Endodermal cell (in vitro differentiated cells): Measurements from ENCODE around the gene LAMB4. TPM values are rescaled to one million over a fixed set of nuclear protein-coding genes. Genes with fewer than 3 reads are reported as not detected.

Experiments used
- DNase-seq: peaks from one replicate; pipeline ENCODE4 v3.0.0-alpha.2; 2017
- H3K27ac ChIP-seq: 2 replicates; pipeline ENCODE4 v1.5.1; 2013; ENCODE audit warnings: mild to moderate bottlenecking, low read depth, low read length, moderate library complexity
- H3K27me3 ChIP-seq: 2 replicates; pipeline ENCODE4 v1.6.1; 2013; ENCODE audit warnings: mild to moderate bottlenecking, low read length, moderate library complexity; ENCODE audit not compliant: insufficient read depth, control insufficient read depth, poor library complexity, severe bottlenecking
- H3K36me3 ChIP-seq: 2 replicates; pipeline ENCODE4 v1.7.0; 2013; ENCODE audit warnings: mild to moderate bottlenecking, low read length, moderate library complexity; ENCODE audit not compliant: control insufficient read depth, insufficient read depth
- H3K4me1 ChIP-seq: one replicate; pipeline ENCODE4 v1.7.0; 2013; ENCODE audit warnings: low read length; ENCODE audit not compliant: control insufficient read depth, insufficient read depth
- H3K4me3 ChIP-seq: 2 replicates; pipeline ENCODE4 v1.5.1; 2013; ENCODE audit warnings: mild to moderate bottlenecking, low read length, moderate library complexity
- H3K9ac ChIP-seq: 2 replicates; pipeline ENCODE4 v1.6.1; 2013; ENCODE audit warnings: mild to moderate bottlenecking, low read length, moderate library complexity; ENCODE audit not compliant: poor library complexity, severe bottlenecking; ENCODE audit errors: extremely low read depth
- H3K9me3 ChIP-seq: 2 replicates; pipeline ENCODE4 v1.6.1; 2013; ENCODE audit warnings: mild to moderate bottlenecking, low read length, moderate library complexity; ENCODE audit not compliant: control insufficient read depth
- H3K27ac Mint-ChIP-seq: 2 replicates; pipeline ENCODE4 v1.8.0; 2020; ENCODE audit warnings: mixed read lengths
- H3K27me3 Mint-ChIP-seq: 2 replicates; pipeline ENCODE4 v1.8.0; 2021; ENCODE audit warnings: mild to moderate bottlenecking, mixed read lengths; ENCODE audit not compliant: insufficient read depth
- H3K36me3 Mint-ChIP-seq: 2 replicates; pipeline ENCODE4 v1.8.0; 2020; ENCODE audit warnings: low read depth, mixed read lengths
- H3K4me1 Mint-ChIP-seq: 2 replicates; pipeline ENCODE4 v1.8.0; 2020; ENCODE audit warnings: mixed read lengths
- H3K4me3 Mint-ChIP-seq: 2 replicates; pipeline ENCODE4 v1.8.0; 2020; ENCODE audit warnings: mild to moderate bottlenecking, moderate library complexity, mixed read lengths
- H3K9me3 Mint-ChIP-seq: 2 replicates; pipeline ENCODE4 v1.8.0; 2020; ENCODE audit warnings: mild to moderate bottlenecking, mixed read lengths
- WGBS, 2 experiments: methylation state at CpG; one replicate each; pipeline versions ENCODE4 v1.1.5 to v1.1.7; 2013; ENCODE audit warnings: missing lambda C conversion rate in 2 of 2, mixed read lengths in 1 of 2; ENCODE audit not compliant: insufficient coverage in 1 of 2, insufficient read length in 1 of 2; 5-methylcytosine and 5-hydroxymethylcytosine counted together
- total RNA-seq, 2 donors: library from RNA; stranded (reverse); fragmentation: NEBNext Ultra II Directional in 1 of 2; extraction: Animal tissue kit (Norgen Biotek cat#: 25700) in 1 of 2; gene quantifications; 2 replicates in 1 of 2; 3 replicates in 1 of 2; pipeline ENCODE4 v1.2.1, GENCODE V29; 2021
- TF ChIP-seq, protein P1 (sequence below): fragments of 200-600 bp; sonication (generic); conservative IDR thresholded peaks from 2 replicates; pipeline ENCODE4 v1.5.0; 2021; ENCODE audit warnings: antibody characterized with exemption, mild to moderate bottlenecking

Gene LAMB4
- total RNA-seq, 2 donors from 2014 or later = not detected

DNA sequence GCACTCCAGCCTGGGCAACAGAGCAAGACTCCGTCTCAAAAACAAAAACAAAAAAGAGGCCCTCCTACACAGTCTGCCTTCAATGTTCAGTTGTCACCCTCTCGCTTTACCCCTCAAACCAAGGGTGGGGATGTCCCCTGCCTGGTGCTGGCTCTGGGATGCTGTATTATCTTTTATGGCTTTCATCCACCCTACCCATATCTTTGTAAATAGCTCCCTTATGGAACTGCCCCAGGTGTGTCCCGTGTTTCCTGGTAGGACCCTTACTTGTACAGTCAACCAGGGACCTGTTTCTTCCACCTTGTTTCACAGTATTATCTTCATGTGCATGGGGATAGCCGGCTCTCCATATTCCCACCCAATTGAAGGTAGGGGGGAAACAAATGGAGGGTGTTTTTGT, 111.5 kb downstream of the LAMB4 start:
- H3K9ac ChIP-seq = no peak overlapping the region
- H3K9me3 ChIP-seq = no peaks in the 10 kb centered on the region
- TF ChIP-seq, protein P1, sequence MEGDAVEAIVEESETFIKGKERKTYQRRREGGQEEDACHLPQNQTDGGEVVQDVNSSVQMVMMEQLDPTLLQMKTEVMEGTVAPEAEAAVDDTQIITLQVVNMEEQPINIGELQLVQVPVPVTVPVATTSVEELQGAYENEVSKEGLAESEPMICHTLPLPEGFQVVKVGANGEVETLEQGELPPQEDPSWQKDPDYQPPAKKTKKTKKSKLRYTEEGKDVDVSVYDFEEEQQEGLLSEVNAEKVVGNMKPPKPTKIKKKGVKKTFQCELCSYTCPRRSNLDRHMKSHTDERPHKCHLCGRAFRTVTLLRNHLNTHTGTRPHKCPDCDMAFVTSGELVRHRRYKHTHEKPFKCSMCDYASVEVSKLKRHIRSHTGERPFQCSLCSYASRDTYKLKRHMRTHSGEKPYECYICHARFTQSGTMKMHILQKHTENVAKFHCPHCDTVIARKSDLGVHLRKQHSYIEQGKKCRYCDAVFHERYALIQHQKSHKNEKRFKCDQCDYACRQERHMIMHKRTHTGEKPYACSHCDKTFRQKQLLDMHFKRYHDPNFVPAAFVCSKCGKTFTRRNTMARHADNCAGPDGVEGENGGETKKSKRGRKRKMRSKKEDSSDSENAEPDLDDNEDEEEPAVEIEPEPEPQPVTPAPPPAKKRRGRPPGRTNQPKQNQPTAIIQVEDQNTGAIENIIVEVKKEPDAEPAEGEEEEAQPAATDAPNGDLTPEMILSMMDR = no peak
- no peak overlapping the region for H3K27ac Mint-ChIP-seq
- WGBS, 2 experiments = 89 to 100% methylated on average over 3 of the region's 4 CpGs
- peaks cover 1% of the 10 kb centered on the region for H3K27me3 Mint-ChIP-seq
- no peak overlapping the region for H3K27ac ChIP-seq
- H3K9me3 Mint-ChIP-seq = no peaks in the 10 kb centered on the region
- no peak overlapping the region for H3K4me3 Mint-ChIP-seq
- DNase-seq = no peak
- peaks cover 24% of the 10 kb centered on the region for H3K4me1 Mint-ChIP-seq
- H3K27me3 ChIP-seq = no peaks in the 10 kb centered on the region
- H3K4me1 ChIP-seq = no peaks in the 10 kb centered on the region
- no peak overlapping the region for H3K4me3 ChIP-seq
- no peaks in the 10 kb centered on the region for H3K36me3 ChIP-seq
- H3K36me3 Mint-ChIP-seq = no peaks in the 10 kb centered on the region

DNA sequence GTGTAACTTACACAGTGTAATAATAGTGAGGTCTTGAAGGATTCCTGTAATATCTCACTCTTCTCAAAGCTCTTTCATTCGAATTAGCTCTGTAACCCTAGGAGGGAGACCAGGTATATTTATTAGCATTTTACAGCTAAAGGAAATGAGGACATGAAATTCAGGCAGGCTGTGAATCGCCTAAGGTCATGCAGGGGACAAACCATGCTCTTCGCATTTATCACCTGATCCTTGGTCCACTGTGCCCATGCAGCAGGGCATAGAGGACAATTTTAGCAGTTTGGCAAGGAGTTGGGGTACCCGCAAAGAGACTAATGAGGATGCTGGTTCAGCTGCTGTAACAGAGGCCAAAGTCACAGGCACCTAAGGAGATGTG, 112.4 kb downstream of the LAMB4 start:
- Histone ChIP-seq H3K4me3 (no peak overlapping the region), H3K9me3 (no peaks in the 10 kb centered on the region), H3K36me3 (no peaks in the 10 kb centered on the region), H3K27me3 (no peaks in the 10 kb centered on the region), H3K27ac (no peak overlapping the region), H3K4me1 (peaks cover 5% of the 10 kb centered on the region), H3K9ac (no peak overlapping the region)
- 84 to 94% methylated on average over 3 to 4 of the region's 4 CpGs for WGBS, 2 experiments
- H3K27me3 Mint-ChIP-seq = peaks cover 1% of the 10 kb centered on the region
- no peak overlapping the region for H3K27ac Mint-ChIP-seq
- no peaks in the 10 kb centered on the region for H3K36me3 Mint-ChIP-seq
- H3K4me3 Mint-ChIP-seq = no peak overlapping the region
- TF ChIP-seq, protein P1 = no peak
- no peak for DNase-seq
- no peaks in the 10 kb centered on the region for H3K9me3 Mint-ChIP-seq
- peaks cover 32% of the 10 kb centered on the region for H3K4me1 Mint-ChIP-seq

DNA sequence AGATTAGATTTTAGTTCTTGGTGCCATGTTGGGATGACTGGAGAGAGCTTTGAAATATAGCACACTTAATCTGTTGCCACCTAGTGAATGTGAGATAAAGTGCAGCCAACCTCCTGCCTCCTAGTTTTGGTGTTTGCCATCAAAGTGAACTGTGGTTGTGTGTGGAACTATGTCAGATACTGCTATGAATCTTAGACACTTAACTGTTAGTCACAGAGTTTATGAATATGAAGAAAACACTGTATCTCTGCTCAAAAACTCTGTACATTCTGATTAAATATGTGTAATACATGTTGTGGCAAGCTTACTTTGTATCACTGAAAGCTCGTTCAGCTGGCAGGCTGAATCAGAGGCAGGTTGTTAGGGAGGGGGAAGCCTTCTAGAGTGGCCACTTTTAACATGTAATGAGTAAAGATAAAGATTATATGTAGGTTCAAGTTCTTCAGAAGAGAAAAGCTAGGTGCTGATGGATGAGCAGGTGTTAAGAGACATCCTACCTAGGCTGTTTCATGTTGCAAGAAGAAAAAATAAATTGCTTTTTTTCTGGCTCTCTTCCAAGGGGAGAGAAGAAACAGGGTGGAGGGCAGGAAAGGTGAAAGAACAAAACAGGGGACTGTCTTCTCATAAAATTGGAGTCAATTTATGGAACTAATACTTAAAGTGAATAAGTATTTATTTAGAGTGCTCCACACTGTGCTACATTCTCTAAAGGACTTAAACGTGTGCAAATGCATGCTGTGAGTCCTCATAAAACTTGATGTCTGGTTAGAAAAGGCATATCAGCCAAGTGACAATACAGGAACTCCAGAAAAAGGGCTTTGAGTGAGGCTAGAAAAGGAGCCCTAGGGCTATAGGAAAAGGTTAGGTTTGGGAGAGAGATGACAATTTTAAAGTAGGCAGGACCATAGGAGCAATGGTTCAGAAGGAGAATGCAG, 113.1 kb downstream of the LAMB4 start:
- H3K36me3 ChIP-seq = no peaks in the 10 kb centered on the region
- H3K27ac ChIP-seq = no peak overlapping the region
- WGBS, 2 experiments = 87 to 89% methylated on average over 2 of the region's 2 CpGs
- no peak overlapping the region for H3K4me3 ChIP-seq
- no peak for DNase-seq
- TF ChIP-seq, protein P1 = peak; percentile 68
- no peak overlapping the region for H3K9ac ChIP-seq
- H3K4me1 ChIP-seq = peaks cover 6% of the 10 kb centered on the region
- peaks cover 1% of the 10 kb centered on the region for H3K27me3 Mint-ChIP-seq
- H3K4me3 Mint-ChIP-seq = no peak overlapping the region
- H3K27ac Mint-ChIP-seq = no peak overlapping the region
- no peaks in the 10 kb centered on the region for H3K9me3 ChIP-seq
- no peaks in the 10 kb centered on the region for H3K9me3 Mint-ChIP-seq
- H3K36me3 Mint-ChIP-seq = no peaks in the 10 kb centered on the region
- no peaks in the 10 kb centered on the region for H3K27me3 ChIP-seq
- H3K4me1 Mint-ChIP-seq = peaks cover 35% of the 10 kb centered on the region
